GM23248 (cell line): ENCODE data around the gene FRMD3. TPM values are rescaled to one million over a fixed set of nuclear protein-coding genes. Genes with fewer than 3 reads are reported as not detected.

Source experiments
- DNase-seq: peaks from one replicate; pipeline ENCODE4 v3.0.0-alpha.2; 2015
- H2AFZ ChIP-seq: fragments of 200-600 bp; sonication (generic); 2 replicates; pipeline ENCODE4 v1.6.1; 2016; ENCODE audit warnings: antibody characterized with exemption
- H3F3A ChIP-seq: fragments of 200-600 bp; sonication (generic); 2 replicates; pipeline ENCODE4 v1.6.1; 2016; ENCODE audit warnings: mild to moderate bottlenecking, antibody characterized with exemption, mixed run types; ENCODE audit not compliant: insufficient read depth
- H3K27ac ChIP-seq: fragments of 200-600 bp; sonication (generic); 2 replicates; pipeline ENCODE4 v1.5.1; 2016; ENCODE audit warnings: mild to moderate bottlenecking
- H3K27me3 ChIP-seq: fragments of 200-600 bp; sonication (generic); replicated peaks from 2 replicates; pipeline ENCODE4 v1.6.1; 2016; ENCODE audit warnings: mild to moderate bottlenecking; ENCODE audit not compliant: insufficient read depth
- H3K36me3 ChIP-seq: fragments of 200-600 bp; sonication (generic); 2 replicates; pipeline ENCODE4 v1.6.1; 2016; ENCODE audit warnings: low read depth, mild to moderate bottlenecking
- H3K4me1 ChIP-seq: fragments of 200-600 bp; sonication (generic); 2 replicates; pipeline ENCODE4 v1.6.1; 2016; ENCODE audit warnings: mild to moderate bottlenecking; ENCODE audit not compliant: insufficient read depth
- H3K4me2 ChIP-seq: fragments of 200-600 bp; sonication (generic); one replicate; pipeline ENCODE4 v1.6.1; 2016; ENCODE audit warnings: mild to moderate bottlenecking; ENCODE audit not compliant: unreplicated experiment
- H3K4me3 ChIP-seq: fragments of 200-600 bp; sonication (generic); 2 replicates; pipeline ENCODE4 v1.5.1; 2016; ENCODE audit warnings: mild to moderate bottlenecking
- H3K79me2 ChIP-seq: fragments of 200-600 bp; sonication (generic); 2 replicates; pipeline ENCODE4 v1.6.1; 2016; ENCODE audit warnings: mild to moderate bottlenecking; ENCODE audit not compliant: insufficient read depth
- H3K9ac ChIP-seq: fragments of 200-600 bp; sonication (generic); 2 replicates; pipeline ENCODE4 v1.6.1; 2016; ENCODE audit warnings: mild to moderate bottlenecking
- H3K9me2 ChIP-seq: fragments of 200-600 bp; sonication (generic); 2 replicates; pipeline ENCODE4 v1.6.1; 2016; ENCODE audit warnings: mixed run types, mild to moderate bottlenecking, moderate library complexity; ENCODE audit not compliant: insufficient read depth
- H3K9me3 ChIP-seq: fragments of 200-600 bp; sonication (generic); one replicate; pipeline ENCODE4 v1.6.1; 2017; ENCODE audit warnings: low read depth
- H4K20me1 ChIP-seq: fragments of 200-600 bp; sonication (generic); 2 replicates; pipeline ENCODE4 v1.6.0; 2016; ENCODE audit not compliant: insufficient read depth
- EZH2 ChIP-seq: fragments of 200-600 bp; sonication (generic); IDR thresholded peaks from 2 replicates; pipeline ENCODE4 v1.6.1; 2018; ENCODE audit warnings: antibody characterized with exemption, mild to moderate bottlenecking; ENCODE audit not compliant: insufficient read depth, poor library complexity, severe bottlenecking
- EZH2phosphoT487 ChIP-seq: fragments of 200-600 bp; sonication (generic); IDR thresholded peaks from 2 replicates; pipeline ENCODE4 v1.6.1; 2018; ENCODE audit warnings: antibody characterized with exemption, moderate library complexity, mild to moderate bottlenecking, low read depth; ENCODE audit not compliant: insufficient read depth
- WGBS, 2 experiments: methylation state at CpG; one replicate each; pipeline ENCODE4 v1.1.6; 2015 to 2017; ENCODE audit warnings: low lambda C conversion rate in 2 of 2, low coverage in 1 of 2; ENCODE audit errors: missing lambda C conversion rate in 2 of 2; 5-methylcytosine and 5-hydroxymethylcytosine counted together
- in situ Hi-C: fragments of 300-500 bp; cut with MboI; formaldehyde crosslinking; loops from 2 replicates; pipeline ENCODE4 v1.15.0; 2020
- polyA plus RNA-seq: library from polyadenylated mRNA; unstranded; fragments of >200 nt; fragmentation: Nextera tagmentation; extraction: Ambion mirVana; gene quantifications from 2 replicates; pipeline ENCODE4 v1.2.1, GENCODE V29; 2016
- total RNA-seq: library from RNA; depleted of rRNA; stranded (reverse); fragments of >200 nt; shearing (Covaris generic); gene quantifications from 2 replicates; pipeline ENCODE4 v1.2.3, GENCODE V29; 2014

Gene FRMD3
- total and polyA plus RNA-seq, 2 experiments from 2014 or later: 0.32 to 0.66 TPM

- H3K27ac ChIP-seq: no peak overlapping the region
- H3K4me3 ChIP-seq: no peak overlapping the region
- H3K9me3 ChIP-seq: no peaks in the 10 kb centered on the region
- no peaks in the 10 kb centered on the region for H3F3A ChIP-seq
- WGBS, 2 experiments: 92 to 95% methylated on average over 6 of the region's 6 CpGs
- no peaks in the 10 kb centered on the region for H3K36me3 ChIP-seq
- H3K4me2 ChIP-seq: no peak overlapping the region
- no peak overlapping the region for H3K9ac ChIP-seq
- no peaks in the 10 kb centered on the region for H3K27me3 ChIP-seq
- in situ Hi-C loops: no loop called here
- DNase-seq: no peak
- no peak overlapping the region for H2AFZ ChIP-seq
- H3K4me1 ChIP-seq: peaks cover 13% of the 10 kb centered on the region
- H3K79me2 ChIP-seq: no peaks in the 10 kb centered on the region
- no peaks in the 10 kb centered on the region for H3K9me2 ChIP-seq
- TF ChIP-seq EZH2phosphoT487 (no peak), EZH2 (no peak)
- no peaks in the 10 kb centered on the region for H4K20me1 ChIP-seq
Measured at GRCh38 chr9:83503866-83504265, 34.3 kb downstream of the FRMD3 start.

- no peak for DNase-seq
Measured at GRCh38 chr9:83501565-83501964, 36.6 kb downstream of the FRMD3 start.

GRCh38 chr9:83497441-83497840 lies 40.8 kb downstream of the FRMD3 start:
- no peaks in the 10 kb centered on the region for H3K79me2 ChIP-seq
- H3K9me2 ChIP-seq: no peaks in the 10 kb centered on the region
- in situ Hi-C loops: no loop called here
- TF ChIP-seq EZH2 (no peak), EZH2phosphoT487 (no peak)
- H3K4me3 ChIP-seq: no peak overlapping the region
- H3K27me3 ChIP-seq: no peaks in the 10 kb centered on the region
- H4K20me1 ChIP-seq: no peaks in the 10 kb centered on the region
- H3K9ac ChIP-seq: no peak overlapping the region
- H3K36me3 ChIP-seq: no peaks in the 10 kb centered on the region
- H3K27ac ChIP-seq: no peak overlapping the region
- H2AFZ ChIP-seq: no peak overlapping the region
- no peaks in the 10 kb centered on the region for H3K9me3 ChIP-seq
- H3K4me1 ChIP-seq: peaks cover 13% of the 10 kb centered on the region
- 92 to 96% methylated on average over 3 of the region's 3 CpGs for WGBS, 2 experiments
- H3F3A ChIP-seq: no peaks in the 10 kb centered on the region
- no peak overlapping the region for H3K4me2 ChIP-seq
- DNase-seq: no peak

More at GRCh38 chr9:83501565-83501964, 36.6 kb downstream of the FRMD3 start:
- Histone ChIP-seq H3K79me2 (no peaks in the 10 kb centered on the region), H2AFZ (no peak overlapping the region), H3K27me3 (no peaks in the 10 kb centered on the region), H3K9me2 (no peaks in the 10 kb centered on the region), H3K4me3 (no peak overlapping the region), H3K36me3 (no peaks in the 10 kb centered on the region), H3F3A (no peaks in the 10 kb centered on the region), H3K9me3 (no peaks in the 10 kb centered on the region), H3K9ac (no peak overlapping the region), H3K4me1 (peaks cover 13% of the 10 kb centered on the region), H4K20me1 (no peaks in the 10 kb centered on the region), H3K4me2 (no peak overlapping the region), H3K27ac (no peak overlapping the region)
- in situ Hi-C loops: no loop called here
- 93 to 96% methylated on average over 3 of the region's 3 CpGs for WGBS, 2 experiments
- TF ChIP-seq EZH2: no peak
- TF ChIP-seq EZH2phosphoT487: no peak

GRCh38 chr9:83491995-83492394 lies 46.2 kb downstream of the FRMD3 start:
- H3K27ac ChIP-seq: no peak overlapping the region
- 81 to 88% methylated on average over 3 of the region's 3 CpGs for WGBS, 2 experiments
- DNase-seq: peak; percentile 17

GRCh38 chr9:83491413-83491812 lies 46.8 kb downstream of the FRMD3 start:
- H3K79me2 ChIP-seq: no peaks in the 10 kb centered on the region

More at GRCh38 chr9:83491995-83492394, 46.2 kb downstream of the FRMD3 start:
- H3K79me2 ChIP-seq: no peaks in the 10 kb centered on the region
- no peaks in the 10 kb centered on the region for H3K27me3 ChIP-seq
- H3K9ac ChIP-seq: no peak overlapping the region
- 0 out of 2 replicates have a peak, but pooled peaks cover 4% of the 10 kb centered on the region for H3K4me1 ChIP-seq
- H3K4me3 ChIP-seq: no peak overlapping the region
- H4K20me1 ChIP-seq: no peaks in the 10 kb centered on the region
- no peaks in the 10 kb centered on the region for H3F3A ChIP-seq
- no peak for TF ChIP-seq EZH2phosphoT487
- no peak for TF ChIP-seq EZH2
- no peaks in the 10 kb centered on the region for H3K9me3 ChIP-seq
- in situ Hi-C loops: no loop called here
- no peak overlapping the region for H2AFZ ChIP-seq
- H3K36me3 ChIP-seq: no peaks in the 10 kb centered on the region
- H3K9me2 ChIP-seq: no peaks in the 10 kb centered on the region
- H3K4me2 ChIP-seq: no peak overlapping the region

More at GRCh38 chr9:83491413-83491812, 46.8 kb downstream of the FRMD3 start:
- Histone ChIP-seq H3K27me3 (no peaks in the 10 kb centered on the region), H3K9ac (no peak overlapping the region), H3K4me2 (no peak overlapping the region), H3K4me3 (no peak overlapping the region), H3K27ac (no peak overlapping the region), H2AFZ (no peak overlapping the region), H3K36me3 (no peaks in the 10 kb centered on the region), H3F3A (no peaks in the 10 kb centered on the region), H4K20me1 (no peaks in the 10 kb centered on the region; the same call in 1 of the 2 replicates), H3K9me3 (no peaks in the 10 kb centered on the region), H3K9me2 (no peaks in the 10 kb centered on the region), H3K4me1 (0 out of 2 replicates have a peak, but pooled peaks cover 4% of the 10 kb centered on the region)
- no peak for TF ChIP-seq EZH2phosphoT487
- TF ChIP-seq EZH2: no peak
- in situ Hi-C loops: no loop called here
- WGBS, 2 experiments: 50 to 60% methylated on average over 3 of the region's 3 CpGs
- no peak for DNase-seq
